Stimulated activated CD4-positive, alpha-beta T cell treated with anti-CD3 and anti-CD28 coated beads, Interleukin-15, amount 100 ng/mL, for 48 hours (primary cell): ENCODE results near the gene MYBPH.

Experiments
- DNase-seq, 2 donors: peaks; one replicate each; pipeline ENCODE4 v3.0.0-alpha.2; 2020; ENCODE audit warnings: low read depth in 2 of 2

MYBPH gene

DNA sequence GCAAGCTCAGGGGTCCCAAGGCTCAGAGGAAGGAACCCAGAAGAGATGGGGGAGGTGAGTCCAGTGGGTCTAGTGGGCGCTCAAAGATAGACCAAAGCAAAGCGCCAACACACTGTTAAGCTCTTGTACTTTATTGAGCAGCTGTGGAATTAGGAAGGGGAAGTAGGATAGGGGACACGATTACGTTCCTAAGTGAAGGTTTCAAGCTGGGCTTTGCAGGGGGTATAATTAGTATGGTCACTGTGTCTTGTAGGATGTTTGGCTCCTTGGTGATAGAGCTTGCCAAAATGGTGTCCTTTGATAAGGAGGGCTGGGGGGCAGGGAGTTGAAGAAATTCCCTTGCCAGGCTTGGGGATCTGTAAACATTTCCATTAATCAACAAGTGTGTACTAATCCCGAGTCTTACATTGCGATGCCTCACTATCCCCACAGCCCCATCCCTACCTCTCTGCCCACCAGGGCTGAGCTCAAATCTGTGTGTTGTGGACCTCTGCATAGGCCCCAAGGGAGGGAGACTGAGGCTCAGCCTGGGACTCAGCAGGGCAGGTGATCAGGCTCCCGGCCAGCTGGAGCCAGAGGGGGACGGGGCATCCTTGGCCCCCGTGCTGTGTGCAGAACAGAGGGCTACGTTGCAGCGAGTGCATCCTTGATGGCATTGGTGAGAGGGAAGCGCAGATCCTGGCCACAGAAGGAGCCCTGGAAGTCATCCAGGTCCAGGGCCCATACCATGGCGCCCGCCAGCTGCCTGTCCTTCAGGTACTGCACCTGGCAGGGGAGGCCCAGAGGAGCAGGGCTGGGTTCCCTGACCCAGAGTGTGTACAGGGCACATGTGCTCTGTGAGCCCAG is 3.4 kb upstream of the MYBPH start:
- DNase-seq: no peak

GRCh38 chr1:203178083-203178482 is 2.5 kb upstream of the MYBPH start:
- no peak for DNase-seq

GRCh38 chr1:203177470-203178039 is 1.9 kb upstream of the MYBPH start:
- no peak for DNase-seq

DNA sequence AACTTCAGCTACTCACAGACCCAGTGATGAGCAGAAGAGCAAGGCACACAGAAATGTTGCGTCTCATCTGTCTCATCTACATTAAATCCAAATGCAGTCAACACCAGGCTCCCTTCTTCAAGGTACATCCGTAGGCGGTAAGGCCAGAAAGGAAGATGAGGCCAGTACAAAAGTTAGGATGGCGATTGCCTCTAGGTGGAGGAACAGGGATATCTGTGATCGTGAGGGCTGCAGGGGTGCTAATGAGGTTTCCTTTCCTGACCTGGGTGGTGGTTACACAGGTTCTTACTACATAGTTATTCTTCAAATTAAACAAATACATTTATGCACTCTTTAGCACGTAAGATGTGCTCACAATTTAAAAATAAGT is 1.4 kb upstream of the MYBPH start:
- no peak for DNase-seq

DNA sequence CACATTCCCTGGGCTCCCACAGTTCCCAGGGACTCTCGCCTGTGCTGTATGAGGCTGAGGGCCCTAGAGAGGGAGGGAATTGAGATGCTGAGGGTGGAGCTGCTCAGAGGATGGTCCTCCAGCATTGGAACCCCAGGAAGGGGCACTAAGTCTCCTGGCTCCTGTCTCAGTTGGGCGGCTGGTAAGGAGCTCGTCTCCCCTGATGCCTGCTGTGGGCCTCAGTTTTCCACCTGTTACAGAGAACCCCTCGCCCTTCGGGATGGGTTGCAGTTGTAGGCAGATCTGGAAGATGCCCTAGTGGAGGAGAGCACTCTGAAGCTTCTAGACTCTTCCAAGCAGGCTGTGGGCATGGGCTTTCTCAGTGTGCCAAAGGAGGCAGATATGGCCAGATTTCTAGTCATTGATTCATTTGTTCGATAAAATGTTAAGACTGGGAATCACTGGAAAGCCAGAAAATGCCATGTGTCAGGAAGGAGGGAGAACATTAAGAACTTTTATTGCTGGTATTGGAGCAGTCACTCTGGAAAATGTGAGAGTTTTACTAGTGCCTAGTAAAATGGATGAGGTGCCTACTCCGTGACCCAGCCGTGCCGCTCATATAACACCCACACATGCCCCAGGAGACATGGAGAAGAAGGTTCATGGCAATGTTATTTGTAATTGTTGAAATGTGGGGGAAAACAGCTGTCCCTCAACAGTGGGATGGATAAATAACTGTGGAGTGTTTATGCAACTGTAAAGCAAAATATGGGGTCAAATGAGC is 828 bp upstream of the MYBPH start:
- no peak for DNase-seq

- DNase-seq: no peak
Observed at GRCh38 chr1:203175827-203176241, 208 bp upstream of the MYBPH start.

DNA sequence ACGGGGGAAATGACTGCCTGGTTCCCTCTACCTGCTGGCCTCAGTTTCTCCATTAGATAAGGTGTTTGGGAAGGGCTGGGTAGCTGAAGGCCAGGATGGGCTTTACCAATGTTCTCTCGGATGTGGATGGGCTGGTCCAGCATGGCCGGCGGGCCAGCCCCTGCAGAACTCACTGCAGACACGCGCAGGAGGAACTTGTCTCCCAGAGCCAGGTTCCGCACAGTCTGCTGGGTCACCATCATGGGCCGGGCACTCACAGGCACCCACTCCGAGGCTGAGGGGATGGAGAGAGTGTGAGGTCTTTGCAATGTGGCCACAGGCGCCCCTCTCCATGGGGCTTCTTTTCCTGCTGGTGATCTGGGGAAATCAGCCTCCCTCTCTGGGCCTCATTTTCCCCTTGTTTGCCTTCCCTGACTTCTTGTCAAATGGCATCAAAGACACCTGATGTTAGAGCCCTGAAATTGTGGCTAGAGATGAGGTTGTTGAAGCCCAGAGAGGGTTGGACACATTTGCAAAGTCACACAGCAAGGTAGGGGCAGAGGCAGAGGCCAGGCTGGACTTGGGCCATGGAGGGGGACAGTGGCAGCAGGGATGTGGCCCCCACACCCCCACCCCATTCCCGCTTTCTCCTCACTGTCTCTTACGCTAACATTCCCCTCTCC is 1.2 kb downstream of the MYBPH start:
- no peak for DNase-seq

DNA sequence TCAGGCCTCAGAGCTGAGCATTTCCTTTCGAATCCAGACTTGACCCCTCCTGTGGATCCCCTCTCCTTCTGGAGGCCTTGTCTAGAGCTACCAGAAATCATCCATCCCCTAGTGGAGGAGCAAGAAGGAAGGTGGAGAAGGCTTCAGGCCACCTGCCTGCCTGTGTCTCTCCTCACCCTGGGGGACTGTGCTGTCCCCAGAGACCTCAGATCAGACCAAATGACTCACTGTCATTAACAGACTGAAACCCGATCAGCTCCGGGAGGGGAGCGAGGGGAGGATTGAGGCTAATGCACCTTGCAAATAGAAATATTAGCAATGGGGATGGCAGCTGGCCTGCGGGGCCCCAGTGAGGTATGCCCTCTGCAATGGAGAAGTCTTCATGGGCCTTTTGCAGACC is 2.1 kb downstream of the MYBPH start:
- no peak for DNase-seq

DNA sequence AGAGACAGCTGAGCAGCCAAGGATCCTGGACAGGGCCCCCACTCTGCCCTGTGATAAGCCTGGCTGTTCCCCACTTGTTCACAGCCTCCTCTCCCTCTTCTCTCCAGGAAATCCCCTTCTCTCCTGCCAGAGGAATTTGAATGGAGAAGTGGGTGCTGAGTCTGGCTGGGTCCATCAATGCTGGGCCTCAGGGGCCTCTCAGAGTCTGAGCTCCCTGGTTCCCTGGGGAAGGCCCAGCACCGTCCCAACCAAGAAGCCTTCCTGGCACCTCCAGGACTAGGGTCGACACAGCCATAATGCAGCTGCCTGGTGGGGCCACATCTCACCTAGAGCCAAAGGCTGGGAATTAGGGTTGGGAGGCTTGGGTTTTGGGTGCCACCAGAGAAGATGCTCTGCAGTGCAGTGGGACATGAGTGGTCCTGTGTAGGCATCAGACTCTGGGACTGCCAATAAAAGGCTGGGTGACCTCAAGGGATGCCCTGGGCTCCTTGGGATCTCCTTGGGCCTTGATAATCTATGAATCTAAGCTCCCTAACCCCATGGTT is 2.5 kb downstream of the MYBPH start:
- no peak for DNase-seq

GRCh38 chr1:203172184-203173010 is 3.2 kb downstream of the MYBPH start:
- peak; percentile 14 to 46 for DNase-seq

DNA sequence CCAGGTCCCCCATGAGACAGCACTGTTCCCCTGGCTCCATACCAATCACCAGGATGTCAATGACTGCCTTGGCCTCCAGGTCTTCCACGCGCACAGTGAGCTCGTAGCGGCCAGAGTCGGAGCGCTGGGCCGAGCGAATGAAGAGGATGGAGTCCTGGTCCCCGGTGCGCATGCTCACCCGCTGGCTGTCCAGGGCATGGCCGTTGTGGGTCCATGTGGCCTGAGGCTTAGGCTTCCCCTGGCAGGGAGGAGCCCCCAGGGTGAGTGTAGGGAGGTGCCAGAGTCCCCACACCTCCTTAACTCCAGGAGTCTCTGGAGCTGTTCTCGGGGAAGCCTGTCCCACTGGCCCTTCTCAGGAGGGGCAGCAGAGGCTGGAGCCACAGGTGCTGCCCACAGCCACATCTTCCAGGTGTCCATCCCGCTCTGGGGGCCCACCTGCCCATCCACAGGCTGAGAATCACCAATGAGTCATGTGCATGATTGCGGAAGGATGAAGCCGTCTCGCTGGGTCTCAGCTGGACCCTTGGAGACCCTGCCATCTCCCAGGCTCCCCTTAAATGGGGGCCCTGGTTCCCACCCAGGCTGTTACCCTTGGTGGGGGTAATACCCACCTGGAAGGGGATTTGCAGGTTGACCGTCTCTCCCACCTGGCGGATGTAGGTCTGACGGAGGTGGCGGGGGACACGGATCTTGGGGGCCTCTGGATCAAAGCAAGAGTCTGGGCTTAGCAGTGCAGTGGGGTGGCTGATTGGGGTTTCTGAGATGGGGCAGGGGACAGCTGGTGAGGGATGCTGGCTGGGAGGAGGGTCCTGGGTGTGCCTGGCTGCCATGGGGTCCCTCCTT is 4.1 kb downstream of the MYBPH start:
- DNase-seq: no peak

- DNase-seq: no peak
Observed at GRCh38 chr1:203170625-203171330, 4.8 kb downstream of the MYBPH start.

- no peak for DNase-seq
Observed at GRCh38 chr1:203169770-203170520, 5.7 kb downstream of the MYBPH start.

- DNase-seq: no peak
Observed at GRCh38 chr1:203168991-203169390, 6.6 kb downstream of the MYBPH start.

DNA sequence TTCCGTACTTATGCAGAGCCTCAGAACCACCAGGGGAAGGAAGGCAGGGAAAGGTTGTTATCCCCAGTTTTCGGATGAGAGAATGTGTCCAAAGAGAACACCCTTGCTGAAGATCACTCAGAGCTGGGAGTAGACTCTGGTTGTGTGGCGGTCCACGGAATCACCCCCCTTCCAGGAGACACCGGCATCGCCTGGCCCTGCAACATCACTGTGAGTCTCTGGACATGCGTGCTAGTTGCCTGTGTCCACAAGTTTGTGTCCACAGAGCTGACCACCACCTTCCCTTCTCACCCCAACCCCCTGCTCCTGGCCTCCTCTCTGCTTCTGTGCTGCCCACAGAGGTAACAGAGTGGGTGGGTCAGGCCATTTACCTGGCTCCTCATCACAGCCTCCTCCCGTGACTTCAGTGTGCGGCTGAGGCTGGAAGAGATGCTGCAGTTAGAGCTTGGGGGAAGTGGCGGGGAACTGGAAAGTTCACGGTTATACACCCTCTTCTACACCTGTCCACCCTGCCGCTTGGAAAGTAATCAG is 7.3 kb downstream of the MYBPH start:
- DNase-seq: no peak

GRCh38 chr1:203167913-203168200 is 7.8 kb downstream of the MYBPH start:
- no peak for DNase-seq

DNA sequence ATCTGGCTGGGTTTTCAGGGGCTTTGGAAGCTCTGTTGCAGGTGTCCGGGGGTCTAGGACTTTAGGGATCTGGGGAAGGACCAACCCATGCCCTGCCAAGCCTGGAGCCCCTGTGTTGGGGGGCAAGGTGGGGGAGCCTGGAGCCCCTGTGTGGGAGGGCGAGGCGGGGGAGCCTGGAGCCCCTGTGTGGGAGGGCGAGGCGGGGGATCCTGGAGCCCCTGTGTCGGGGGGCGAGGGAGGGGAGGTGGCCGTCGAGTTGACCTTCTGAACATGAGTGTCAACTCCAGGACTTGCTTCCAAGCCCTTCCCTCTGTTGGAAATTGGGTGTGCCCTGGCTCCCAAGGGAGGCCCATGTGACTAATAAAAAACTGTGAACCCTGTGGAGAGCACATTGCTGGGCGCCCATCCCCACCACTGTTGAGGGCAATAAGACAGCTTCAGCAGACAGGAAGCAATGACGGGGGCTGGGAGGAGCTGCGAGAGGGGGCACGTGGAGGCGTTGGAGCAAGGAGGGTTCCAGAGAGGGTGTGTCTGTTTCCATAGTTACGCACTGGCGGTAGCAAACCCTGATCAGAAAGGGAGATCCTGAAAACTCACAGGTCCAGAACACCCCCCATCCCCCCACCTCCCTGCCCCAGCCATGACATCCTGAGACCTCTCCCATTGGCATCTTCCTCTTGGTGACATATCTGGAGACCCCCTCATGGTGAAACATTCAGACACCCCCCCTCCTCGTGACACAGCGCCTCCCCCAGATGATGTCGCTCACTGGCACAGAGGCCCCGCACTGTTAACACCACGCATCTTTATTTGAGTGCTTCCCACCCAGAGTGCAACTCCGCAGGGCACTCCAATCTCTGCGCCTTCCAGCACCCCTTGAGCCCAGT is 8.4 kb downstream of the MYBPH start:
- DNase-seq: no peak
